Suprapubic skin (tissue), 4 donors: ENCODE measurements around the gene ZNF571. TPM values are rescaled to one million over a fixed set of nuclear protein-coding genes. Genes with fewer than 3 reads are reported as not detected.

Experiments used
- DNase-seq, 2 donors: peaks; one replicate each; pipeline ENCODE4 v3.0.0-alpha.2; 2019; ENCODE audit warnings: low spot score in 2 of 2
- H3K27ac ChIP-seq: fragments of 200-600 bp; sonication (generic); one replicate; pipeline ENCODE4 v1.5.1; 2019
- H3K27me3 ChIP-seq: fragments of 200-600 bp; sonication (generic); one replicate; pipeline ENCODE4 v1.5.1; 2019
- H3K36me3 ChIP-seq: fragments of 200-600 bp; sonication (generic); one replicate; pipeline ENCODE4 v1.5.1; 2019
- H3K4me1 ChIP-seq: fragments of 200-600 bp; sonication (generic); one replicate; pipeline ENCODE4 v1.5.1; 2019
- H3K4me3 ChIP-seq: fragments of 200-600 bp; sonication (generic); one replicate; pipeline ENCODE4 v1.5.1; 2019; ENCODE audit warnings: mild to moderate bottlenecking
- H3K9me3 ChIP-seq: fragments of 200-600 bp; sonication (generic); one replicate; pipeline ENCODE4 v1.5.1; 2019
- EP300 ChIP-seq: sonication (generic); formaldehyde crosslinking; IDR thresholded peaks from one replicate; pipeline ENCODE4 v1.6.1; 2017; ENCODE audit warnings: antibody characterized with exemption
- POLR2A ChIP-seq, 2 donors: fragments of 450-650 bp; IDR thresholded peaks; one replicate each; pipeline ENCODE4 v1.6.1; 2017; ENCODE audit warnings: antibody characterized with exemption in 2 of 2, mild to moderate bottlenecking in 2 of 2, moderate library complexity in 2 of 2
- POLR2AphosphoS5 ChIP-seq, 3 donors: sonication (generic); formaldehyde crosslinking; IDR thresholded peaks; one replicate each; pipeline ENCODE4 v1.6.1; 2017; ENCODE audit warnings: antibody characterized with exemption in 3 of 3
- WGBS: methylation state at CpG from one replicate; pipeline ENCODE4 v1.1.5; 2018; 5-methylcytosine and 5-hydroxymethylcytosine counted together
- total RNA-seq, 4 donors: library from RNA; depleted of rRNA; stranded (reverse); fragments of >200 nt; gene quantifications; one replicate each; pipeline ENCODE4 v1.1.0, GENCODE V29; 2016
- TF ChIP-seq, protein P1 (sequence below), 2 donors: fragments of 200-600 bp in 1 of 2; fragments of 450-650 bp in 1 of 2; sonication (generic) in 1 of 2; IDR thresholded peaks; one replicate each; pipeline ENCODE4 v1.5.1; 2016 to 2019; ENCODE audit warnings: antibody characterized with exemption in 2 of 2, mild to moderate bottlenecking in 1 of 2, moderate library complexity in 1 of 2

The ZNF571 gene
- total RNA-seq, 4 donors from 2014 or later, result 2.7 to 42.1 (median 6.4) TPM

DNA sequence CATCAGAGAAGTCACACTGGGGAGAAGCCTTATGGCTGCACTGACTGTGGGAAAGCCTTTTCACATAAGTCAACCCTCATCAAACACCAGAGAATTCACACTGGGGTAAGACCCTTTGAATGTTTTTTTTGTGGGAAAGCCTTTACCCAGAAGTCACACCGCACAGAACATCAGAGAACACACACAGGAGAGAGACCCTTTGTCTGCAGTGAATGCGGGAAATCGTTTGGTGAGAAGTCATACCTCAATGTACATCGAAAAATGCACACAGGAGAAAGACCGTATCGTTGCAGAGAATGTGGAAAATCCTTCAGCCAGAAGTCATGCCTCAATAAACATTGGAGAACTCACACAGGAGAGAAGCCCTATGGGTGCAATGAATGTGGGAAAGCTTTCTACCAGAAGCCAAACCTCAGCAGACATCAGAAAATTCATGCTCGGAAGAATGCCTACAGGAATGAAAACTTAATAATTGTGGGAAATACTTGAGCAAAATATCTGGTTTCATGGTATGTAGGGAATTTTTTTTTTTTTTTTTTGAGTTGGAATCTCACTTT is 57.1 kb downstream of the ZNF571 start:
- Histone ChIP-seq H3K4me3 (no peak overlapping the region), H3K36me3 (peaks cover 50% of the 10 kb centered on the region)

DNA sequence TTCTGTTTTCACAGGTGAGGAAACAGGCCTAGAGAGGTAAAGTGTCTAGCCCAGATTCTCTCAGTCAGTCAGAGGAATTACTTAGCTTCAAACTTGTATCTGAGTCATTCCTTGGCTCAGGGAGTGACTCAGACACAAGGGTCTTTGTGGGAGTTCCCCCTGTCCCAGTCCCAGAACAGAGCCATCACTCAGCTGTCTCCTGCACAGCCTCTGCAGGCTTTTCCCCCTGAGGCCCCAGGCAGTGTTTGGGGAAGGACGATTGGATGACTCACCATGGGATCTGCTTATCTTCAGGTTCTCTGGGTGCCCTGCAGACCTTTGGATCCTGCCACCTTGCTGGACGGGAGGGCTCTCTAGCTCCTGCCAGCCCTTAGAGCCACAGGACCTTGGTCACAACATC is 74.7 kb downstream of the ZNF571 start:
- H3K4me3 ChIP-seq, result no peak overlapping the region
- DNase-seq, result no peak
- no peak overlapping the region for H3K27ac ChIP-seq
- 52% methylated on average over 2 of the region's 2 CpGs for WGBS
- no peak for TF ChIP-seq POLR2A (IDR thresholded peaks at IDR 0.05)
- TF ChIP-seq, protein P1, sequence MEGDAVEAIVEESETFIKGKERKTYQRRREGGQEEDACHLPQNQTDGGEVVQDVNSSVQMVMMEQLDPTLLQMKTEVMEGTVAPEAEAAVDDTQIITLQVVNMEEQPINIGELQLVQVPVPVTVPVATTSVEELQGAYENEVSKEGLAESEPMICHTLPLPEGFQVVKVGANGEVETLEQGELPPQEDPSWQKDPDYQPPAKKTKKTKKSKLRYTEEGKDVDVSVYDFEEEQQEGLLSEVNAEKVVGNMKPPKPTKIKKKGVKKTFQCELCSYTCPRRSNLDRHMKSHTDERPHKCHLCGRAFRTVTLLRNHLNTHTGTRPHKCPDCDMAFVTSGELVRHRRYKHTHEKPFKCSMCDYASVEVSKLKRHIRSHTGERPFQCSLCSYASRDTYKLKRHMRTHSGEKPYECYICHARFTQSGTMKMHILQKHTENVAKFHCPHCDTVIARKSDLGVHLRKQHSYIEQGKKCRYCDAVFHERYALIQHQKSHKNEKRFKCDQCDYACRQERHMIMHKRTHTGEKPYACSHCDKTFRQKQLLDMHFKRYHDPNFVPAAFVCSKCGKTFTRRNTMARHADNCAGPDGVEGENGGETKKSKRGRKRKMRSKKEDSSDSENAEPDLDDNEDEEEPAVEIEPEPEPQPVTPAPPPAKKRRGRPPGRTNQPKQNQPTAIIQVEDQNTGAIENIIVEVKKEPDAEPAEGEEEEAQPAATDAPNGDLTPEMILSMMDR (IDR thresholded peaks at IDR 0.05), result no peak
- TF ChIP-seq POLR2AphosphoS5 (IDR thresholded peaks at IDR 0.05), result no peak
- no peak for TF ChIP-seq EP300
- H3K36me3 ChIP-seq, result peaks cover 72% of the 10 kb centered on the region
- no peaks in the 10 kb centered on the region for H3K27me3 ChIP-seq
- H3K4me1 ChIP-seq, result no peaks in the 10 kb centered on the region
- H3K9me3 ChIP-seq, result peaks cover 44% of the 10 kb centered on the region

More for the DNA sequence above, 57.1 kb downstream of the ZNF571 start:
- H3K27me3 ChIP-seq, result no peaks in the 10 kb centered on the region
- peaks cover 60% of the 10 kb centered on the region for H3K9me3 ChIP-seq
- DNase-seq, result no peak
- WGBS, result 95% methylated on average over 7 of the region's 7 CpGs
- TF ChIP-seq EP300 (no peak), POLR2AphosphoS5 (IDR thresholded peaks at IDR 0.05) (no peak)
- H3K4me1 ChIP-seq, result no peaks in the 10 kb centered on the region
- H3K27ac ChIP-seq, result no peak overlapping the region

Other genes starting within 250 kb of the ZNF571 start
- 10 to 100 TPM in 1 of 4 donors, 1 to 10 TPM in 3; 2.9 to 10.5 (median 5.6) TPM for gene ZNF527, start 223.7 kb downstream of the ZNF571 start, total RNA-seq
- gene ZNF569, start 127.3 kb downstream of the ZNF571 start, total RNA-seq, result 1 to 10 TPM; 2.7 to 7.8 (median 4.6) TPM
- gene ZNF570, start 125.4 kb downstream of the ZNF571 start, total RNA-seq, result 1 to 10 TPM; 2.4 to 9.5 (median 3.9) TPM
- 1 to 10 TPM; 1.8 to 9.2 (median 6.0) TPM for gene ZNF793, start 87.9 kb downstream of the ZNF571 start, total RNA-seq
- 1 to 10 TPM in 3 of 4 donors, under 1 TPM in 1; 0.73 to 3.9 (median 3.5) TPM for gene ZNF540, start 84 bp upstream of the ZNF571 start, total RNA-seq
- 10 to 100 TPM in 3 of 4 donors, 1 to 10 TPM in 1; 7.9 to 15.1 (median 11.6) TPM for gene ZFP30, start 60.7 kb upstream of the ZNF571 start, total RNA-seq
- gene ZNF607, start 125.0 kb upstream of the ZNF571 start, total RNA-seq, result 10 to 100 TPM in 1 of 4 donors, 1 to 10 TPM in 3; 2.8 to 10.5 (median 4.3) TPM
- gene ZNF573, start 184.8 kb upstream of the ZNF571 start, total RNA-seq, result 10 to 100 TPM in 2 of 4 donors, 1 to 10 TPM in 2; 2.6 to 16.3 (median 9.3) TPM